ENCODE measurements around the gene DHRS9. TPM values are rescaled to one million over a fixed set of nuclear protein-coding genes. Genes with fewer than 3 reads are reported as not detected.

DHRS9 gene
- total and polyA plus RNA-seq, 9 of the 15 experiments (the other 6 are each of a cell fraction or from before 2014, with no cell fraction given), result 0.27 to 1.7 (median 0.69) TPM

DNA sequence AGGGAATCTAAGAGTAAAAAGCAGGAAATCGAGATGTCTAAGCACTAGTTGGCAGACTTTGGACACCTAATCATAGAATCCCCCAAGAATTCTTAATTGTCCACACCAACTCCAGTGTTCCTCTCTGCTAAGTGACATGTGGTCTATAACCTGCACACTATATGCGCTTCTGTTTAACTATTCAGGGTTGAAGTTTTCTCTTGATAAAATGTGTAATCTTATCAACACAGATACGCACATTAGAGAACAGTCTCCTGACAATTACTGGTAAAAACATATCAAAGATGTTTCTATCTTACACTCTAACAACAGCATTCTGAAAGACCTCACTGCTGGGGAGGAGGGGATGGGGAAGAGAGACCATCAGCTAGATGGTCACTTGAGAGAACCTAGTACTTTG, 42.1 kb upstream of the DHRS9 start (continued):
- TF ChIP-seq, protein P1, sequence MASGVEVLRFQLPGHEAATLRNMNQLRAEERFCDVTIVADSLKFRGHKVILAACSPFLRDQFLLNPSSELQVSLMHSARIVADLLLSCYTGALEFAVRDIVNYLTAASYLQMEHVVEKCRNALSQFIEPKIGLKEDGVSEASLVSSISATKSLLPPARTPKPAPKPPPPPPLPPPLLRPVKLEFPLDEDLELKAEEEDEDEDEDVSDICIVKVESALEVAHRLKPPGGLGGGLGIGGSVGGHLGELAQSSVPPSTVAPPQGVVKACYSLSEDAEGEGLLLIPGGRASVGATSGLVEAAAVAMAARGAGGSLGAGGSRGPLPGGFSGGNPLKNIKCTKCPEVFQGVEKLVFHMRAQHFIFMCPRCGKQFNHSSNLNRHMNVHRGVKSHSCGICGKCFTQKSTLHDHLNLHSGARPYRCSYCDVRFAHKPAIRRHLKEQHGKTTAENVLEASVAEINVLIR (CRISPR knock-in tag; IDR thresholded peaks at IDR 0.05), result no peak

GRCh38 chr2:169029341-169029740, 40.0 kb upstream of the DHRS9 start:
- Histone ChIP-seq H4K20me1 (replicated peaks; ENCODE audit: control insufficient read depth, insufficient read depth, low read length) (no peaks in the 10 kb centered on the region), H3K4me2 (ENCODE audit: insufficient read depth, low read length) (no peak overlapping the region), H3K79me2 (ENCODE audit: control insufficient read depth, insufficient read depth, low read length) (no peaks in the 10 kb centered on the region), H3K27me3 (ENCODE audit: control insufficient read depth in 2 of 2, insufficient read depth in 2 of 2, low read length in 2 of 2) (no peaks in the 10 kb centered on the region), H2AFZ (ENCODE audit: low read depth, low read length) (no peak overlapping the region; the same call in 1 of the 2 replicates), H3K9ac (ENCODE audit: insufficient read depth in 1 of 2, low read depth in 2 of 2, low read length in 2 of 2) (no peak overlapping the region), H3K9me1 (ENCODE audit: control insufficient read depth, insufficient read depth, low read length) (no peaks in the 10 kb centered on the region), H3K36me3 (ENCODE audit: control insufficient read depth, insufficient read depth, low read length) (no peaks in the 10 kb centered on the region), H3K9me3 (replicated peaks; ENCODE audit: control insufficient read depth, insufficient read depth, low read depth, low read length) (peaks cover 8% of the 10 kb centered on the region; the same call in 1 of the 2 replicates), H3K4me3 (no peak overlapping the region), H3K4me1 (replicated peaks in 1 of 2; ENCODE audit: control insufficient read depth in 2 of 2, insufficient read depth in 2 of 2, low read length in 2 of 2) (peaks cover 0 to 27% of the 10 kb centered on the region in 2 experiments; a peak in 4 of 5 replicates), H3K27ac (ENCODE audit: extremely low read depth, low read depth, low read length) (no peak overlapping the region)
- WGBS (ENCODE audit: insufficient coverage, low coverage, missing lambda C conversion rate), result 61% methylated on average over 5 of the region's 5 CpGs
- no peak for DNase-seq (ENCODE audit: extremely low read depth in 1 of 4, low spot score in 3 of 4)
- CTCF ChIA-PET (ENCODE audit: low intra/inter-chr PET ratio), result no interaction called here
- POLR2A ChIA-PET, result interaction anchor here (0.7 to 1.4 kb wide), 2 partner anchors 13 to 15 kb away, joined by 3 read pairs; no protein-coding TSS in a partner anchor
- in situ Hi-C loops (cut with MboI) (no loop called here), intact Hi-C loops (cut with micrococcal nuclease) (no loop called here)
- FAIRE-seq, result no peak
- no peak for ATAC-seq
- no TSS peak for BruUV-seq (replicated peaks)
- TF ChIP-seq, protein P2, sequence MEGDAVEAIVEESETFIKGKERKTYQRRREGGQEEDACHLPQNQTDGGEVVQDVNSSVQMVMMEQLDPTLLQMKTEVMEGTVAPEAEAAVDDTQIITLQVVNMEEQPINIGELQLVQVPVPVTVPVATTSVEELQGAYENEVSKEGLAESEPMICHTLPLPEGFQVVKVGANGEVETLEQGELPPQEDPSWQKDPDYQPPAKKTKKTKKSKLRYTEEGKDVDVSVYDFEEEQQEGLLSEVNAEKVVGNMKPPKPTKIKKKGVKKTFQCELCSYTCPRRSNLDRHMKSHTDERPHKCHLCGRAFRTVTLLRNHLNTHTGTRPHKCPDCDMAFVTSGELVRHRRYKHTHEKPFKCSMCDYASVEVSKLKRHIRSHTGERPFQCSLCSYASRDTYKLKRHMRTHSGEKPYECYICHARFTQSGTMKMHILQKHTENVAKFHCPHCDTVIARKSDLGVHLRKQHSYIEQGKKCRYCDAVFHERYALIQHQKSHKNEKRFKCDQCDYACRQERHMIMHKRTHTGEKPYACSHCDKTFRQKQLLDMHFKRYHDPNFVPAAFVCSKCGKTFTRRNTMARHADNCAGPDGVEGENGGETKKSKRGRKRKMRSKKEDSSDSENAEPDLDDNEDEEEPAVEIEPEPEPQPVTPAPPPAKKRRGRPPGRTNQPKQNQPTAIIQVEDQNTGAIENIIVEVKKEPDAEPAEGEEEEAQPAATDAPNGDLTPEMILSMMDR (IDR thresholded peaks at IDR 0.05 in 2 of 3, conservative IDR thresholded peaks at IDR 0.05 in 1 of 3; ENCODE audit: insufficient read depth in 2 of 3, low read depth in 1 of 3, low read length in 3 of 3), result no peak
- no peak for TF ChIP-seq NR2F6 (CRISPR knock-in tag; IDR thresholded peaks at IDR 0.05)
- no peak for TF ChIP-seq GATAD2A (IDR thresholded peaks at IDR 0.05)
- no peak for TF ChIP-seq HMG20B (CRISPR knock-in tag; IDR thresholded peaks at IDR 0.05)
- TF ChIP-seq SREBF2 (CRISPR knock-in tag; IDR thresholded peaks at IDR 0.05), result no peak
- no peak for TF ChIP-seq ZNF239 (CRISPR knock-in tag; IDR thresholded peaks at IDR 0.05)
- no peak for TF ChIP-seq ETV5 (CRISPR knock-in tag; IDR thresholded peaks at IDR 0.05; ENCODE audit: low read depth)
- no peak for TF ChIP-seq IRF1 (CRISPR knock-in tag; IDR thresholded peaks at IDR 0.05; ENCODE audit: borderline replicate concordance)
- TF ChIP-seq TRIM24 (IDR thresholded peaks at IDR 0.05), result no peak
- no peak for TF ChIP-seq E2F3 (CRISPR knock-in tag; IDR thresholded peaks at IDR 0.05)
- TF ChIP-seq SMC3 (conservative IDR thresholded peaks at IDR 0.05; ENCODE audit: insufficient read depth, low read depth, low read length), result no peak
- no peak for TF ChIP-seq ZNF197 (CRISPR knock-in tag; IDR thresholded peaks at IDR 0.05; ENCODE audit: low read depth)
- no peak for TF ChIP-seq RBM15 (IDR thresholded peaks at IDR 0.05; ENCODE audit: insufficient read depth, low read length)
- TF ChIP-seq KLF6 (CRISPR knock-in tag; IDR thresholded peaks at IDR 0.05; ENCODE audit: borderline replicate concordance), result no peak
- TF ChIP-seq ZBTB33 (CRISPR knock-in tag; IDR thresholded peaks at IDR 0.05), result no peak
